ENCODE measurements around the gene CTTNBP2. TPM values are rescaled to one million over a fixed set of nuclear protein-coding genes. Genes with fewer than 3 reads are reported as not detected.

The CTTNBP2 gene
- total and polyA plus RNA-seq, 10 of the 15 experiments (the other 5 are each of a cell fraction or from before 2014, with no cell fraction given) = 0.04 to 0.43 TPM; not detected in 8

DNA sequence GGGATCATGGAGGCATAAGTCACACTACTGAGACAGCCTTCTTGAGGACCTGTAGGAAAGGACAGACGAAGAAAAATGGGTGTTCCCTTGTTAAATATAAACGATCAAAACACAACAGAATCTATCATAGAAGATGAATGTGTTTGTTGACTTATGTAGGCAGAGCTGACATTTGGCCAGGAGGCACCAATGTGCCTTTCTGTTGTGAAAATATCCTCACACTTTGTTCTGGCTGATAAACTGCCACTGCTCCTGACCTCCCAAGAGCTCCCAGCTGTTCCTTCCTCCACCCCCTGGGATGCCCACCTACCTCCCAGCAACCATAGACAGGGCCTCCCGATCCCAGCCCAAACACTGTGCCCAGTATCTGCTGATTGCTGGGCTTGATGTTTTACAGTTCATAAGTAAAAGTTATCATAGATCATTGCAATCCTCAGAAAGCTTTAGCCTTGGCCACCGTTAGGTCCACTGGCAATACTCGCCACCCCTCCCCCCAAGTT is 116.6 kb downstream of the CTTNBP2 start (continued):
- no peak for TF ChIP-seq ZNF274 (IDR thresholded peaks at IDR 0.05; ENCODE audit: insufficient read depth, insufficient read length)

DNA sequence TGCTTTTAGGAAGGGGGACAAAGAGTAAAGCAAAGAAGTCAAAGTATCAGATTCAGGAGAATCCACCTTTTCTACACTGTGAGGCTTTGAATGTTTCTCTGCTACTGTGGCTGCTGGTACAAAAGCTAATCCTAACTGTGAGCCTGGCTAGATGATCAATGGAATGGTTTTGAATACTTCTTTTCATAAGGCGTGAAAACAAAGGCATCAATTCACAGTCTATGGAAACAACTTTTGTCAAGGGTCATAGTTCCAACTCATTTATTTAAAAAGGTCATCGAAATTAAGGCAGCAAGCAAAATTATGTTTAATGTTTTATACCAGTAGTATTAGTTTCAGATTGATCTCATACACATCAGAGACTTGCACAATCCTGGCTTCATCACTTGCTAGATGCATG is 118.1 kb downstream of the CTTNBP2 start:
- 41% methylated on average over 2 of the region's 2 CpGs for WGBS (ENCODE audit: insufficient coverage, insufficient replicate concordance, low lambda C conversion rate, missing lambda C conversion rate)
- no peak for ATAC-seq
- Histone ChIP-seq H2AFZ (ENCODE audit: control insufficient read depth, low read depth, low read length) (no peak overlapping the region), H3K27ac (ENCODE audit: control insufficient read depth, insufficient read depth) (no peak overlapping the region), H3K9ac (ENCODE audit: control insufficient read depth, insufficient read depth, low read length) (no peak overlapping the region), H3K9me3 (replicated peaks; ENCODE audit: control insufficient read depth, insufficient read depth, low read length) (no peaks in the 10 kb centered on the region), H3K4me1 (ENCODE audit: control insufficient read depth, insufficient read depth, low read length) (no peaks in the 10 kb centered on the region), H3K36me3 (ENCODE audit: control insufficient read depth in 2 of 2, insufficient read depth in 2 of 2, low read length in 1 of 2) (no peaks in the 10 kb centered on the region), H4K20me1 (ENCODE audit: control insufficient read depth, insufficient read depth) (no peaks in the 10 kb centered on the region), H3K4me3 (no peak overlapping the region), H3K27me3 (replicated peaks in 1 of 2; ENCODE audit: control insufficient read depth in 2 of 2, insufficient read depth in 2 of 2, low read length in 1 of 2) (peaks cover 0 to 3% of the 10 kb centered on the region in 2 experiments; a peak in 2 of 4 replicates), H3K79me2 (ENCODE audit: control insufficient read depth, insufficient read depth, low read length) (no peaks in the 10 kb centered on the region), H3K4me2 (ENCODE audit: control insufficient read depth, insufficient read depth) (no peak overlapping the region)
- no peak for FAIRE-seq
- in situ Hi-C loops (cut with MboI) = loop anchor here (5.0 kb wide), 1 partner anchor 397 kb away; no protein-coding TSS in a partner anchor
- DNase-seq (ENCODE audit: low read depth, low spot score) = no peak
- POLR2A ChIA-PET = no interaction called here
- intact Hi-C loops (cut with micrococcal nuclease; ENCODE audit: unreplicated experiment) = no loop called here
- BruUV-seq (replicated peaks) = no TSS peak
- RAD21 ChIA-PET (ENCODE audit: unreplicated experiment) = no interaction called here
- TF ChIP-seq ESRRA (IDR thresholded peaks at IDR 0.05; ENCODE audit: low read length) (no peak), GABPA (IDR thresholded peaks at IDR 0.05; ENCODE audit: low read depth) (no peak), NR2C1 (IDR thresholded peaks at IDR 0.05) (no peak), FOS (IDR thresholded peaks at IDR 0.05; ENCODE audit: borderline replicate concordance, extremely low read depth, insufficient read length) (no peak)
- TF ChIP-seq, protein P1, sequence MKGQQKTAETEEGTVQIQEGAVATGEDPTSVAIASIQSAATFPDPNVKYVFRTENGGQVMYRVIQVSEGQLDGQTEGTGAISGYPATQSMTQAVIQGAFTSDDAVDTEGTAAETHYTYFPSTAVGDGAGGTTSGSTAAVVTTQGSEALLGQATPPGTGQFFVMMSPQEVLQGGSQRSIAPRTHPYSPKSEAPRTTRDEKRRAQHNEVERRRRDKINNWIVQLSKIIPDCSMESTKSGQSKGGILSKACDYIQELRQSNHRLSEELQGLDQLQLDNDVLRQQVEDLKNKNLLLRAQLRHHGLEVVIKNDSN (IDR thresholded peaks at IDR 0.05; ENCODE audit: borderline replicate concordance, extremely low read length, insufficient read depth, low read depth, low read length) = no peak
- CTCF ChIA-PET = interaction anchor here (0.5 to 1.4 kb wide), 2 partner anchors 11 to 83 kb away, joined by 3 to 7 read pairs; no protein-coding TSS in a partner anchor
- SMC1A ChIA-PET (ENCODE audit: uncharacterized antibody, unreplicated experiment) = interaction anchor here (0.5 kb wide), 1 partner anchor 11 kb away, joined by 3 read pairs; no protein-coding TSS in a partner anchor
